ENCODE data around the gene GREB1.

GREB1 gene

DNA sequence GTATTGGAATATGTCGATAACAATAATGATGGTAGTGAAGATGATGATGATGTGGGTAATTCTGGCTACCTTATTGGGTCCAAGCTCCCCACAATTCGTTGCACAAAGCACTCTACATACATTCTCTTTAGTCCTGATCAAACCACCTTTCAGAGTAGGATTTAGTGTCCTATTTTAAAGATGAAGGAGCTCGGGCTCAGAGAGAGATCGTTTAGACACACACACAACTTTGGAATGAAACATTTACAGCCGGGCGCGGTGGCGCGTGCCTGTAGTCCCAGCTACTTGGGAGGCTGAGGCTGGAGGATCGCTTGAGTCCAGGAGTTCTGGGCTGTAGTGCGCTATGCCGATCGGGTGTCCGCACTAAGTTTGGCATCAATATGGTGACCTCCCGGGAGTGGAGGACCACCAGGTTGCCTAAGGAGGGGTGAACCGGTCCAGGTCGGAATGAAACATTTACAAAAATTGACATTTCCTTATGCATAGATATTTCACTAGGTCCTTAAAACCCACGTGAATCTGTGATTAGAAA lies 50.7 kb downstream of the GREB1 start:
- Histone ChIP-seq H3K4me3 (ENCODE audit: low read depth, low read length) (no peak overlapping the region), H3K27ac (ENCODE audit: extremely low read depth, low read depth, low read length) (no peak overlapping the region), H3K4me1 (ENCODE audit: control insufficient read depth, insufficient read depth, low read length) (peaks cover 3% of the 10 kb centered on the region), H3K9me3 (ENCODE audit: control insufficient read depth, insufficient read depth, low read depth, low read length) (no peaks in the 10 kb centered on the region), H3K36me3 (ENCODE audit: control insufficient read depth in 2 of 2, insufficient read depth in 1 of 2, low read length in 2 of 2) (no peaks in the 10 kb centered on the region)
- TF ChIP-seq ZNF747 (tag by site-specific recombination; IDR thresholded peaks at IDR 0.05) (no peak), ZNF354C (tag by site-specific recombination; IDR thresholded peaks at IDR 0.05; ENCODE audit: borderline replicate concordance, low read depth) (no peak), ZSCAN16 (tag by site-specific recombination; IDR thresholded peaks at IDR 0.05) (no peak), ZFP37 (tag by site-specific recombination; IDR thresholded peaks at IDR 0.05) (no peak), SALL2 (tag by site-specific recombination; IDR thresholded peaks at IDR 0.05; ENCODE audit: borderline replicate concordance) (no peak)
- TF ChIP-seq, protein P1, sequence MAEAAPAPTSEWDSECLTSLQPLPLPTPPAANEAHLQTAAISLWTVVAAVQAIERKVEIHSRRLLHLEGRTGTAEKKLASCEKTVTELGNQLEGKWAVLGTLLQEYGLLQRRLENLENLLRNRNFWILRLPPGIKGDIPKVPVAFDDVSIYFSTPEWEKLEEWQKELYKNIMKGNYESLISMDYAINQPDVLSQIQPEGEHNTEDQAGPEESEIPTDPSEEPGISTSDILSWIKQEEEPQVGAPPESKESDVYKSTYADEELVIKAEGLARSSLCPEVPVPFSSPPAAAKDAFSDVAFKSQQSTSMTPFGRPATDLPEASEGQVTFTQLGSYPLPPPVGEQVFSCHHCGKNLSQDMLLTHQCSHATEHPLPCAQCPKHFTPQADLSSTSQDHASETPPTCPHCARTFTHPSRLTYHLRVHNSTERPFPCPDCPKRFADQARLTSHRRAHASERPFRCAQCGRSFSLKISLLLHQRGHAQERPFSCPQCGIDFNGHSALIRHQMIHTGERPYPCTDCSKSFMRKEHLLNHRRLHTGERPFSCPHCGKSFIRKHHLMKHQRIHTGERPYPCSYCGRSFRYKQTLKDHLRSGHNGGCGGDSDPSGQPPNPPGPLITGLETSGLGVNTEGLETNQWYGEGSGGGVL (tag by site-specific recombination; IDR thresholded peaks at IDR 0.05) = no peak
- TF ChIP-seq, protein P2, sequence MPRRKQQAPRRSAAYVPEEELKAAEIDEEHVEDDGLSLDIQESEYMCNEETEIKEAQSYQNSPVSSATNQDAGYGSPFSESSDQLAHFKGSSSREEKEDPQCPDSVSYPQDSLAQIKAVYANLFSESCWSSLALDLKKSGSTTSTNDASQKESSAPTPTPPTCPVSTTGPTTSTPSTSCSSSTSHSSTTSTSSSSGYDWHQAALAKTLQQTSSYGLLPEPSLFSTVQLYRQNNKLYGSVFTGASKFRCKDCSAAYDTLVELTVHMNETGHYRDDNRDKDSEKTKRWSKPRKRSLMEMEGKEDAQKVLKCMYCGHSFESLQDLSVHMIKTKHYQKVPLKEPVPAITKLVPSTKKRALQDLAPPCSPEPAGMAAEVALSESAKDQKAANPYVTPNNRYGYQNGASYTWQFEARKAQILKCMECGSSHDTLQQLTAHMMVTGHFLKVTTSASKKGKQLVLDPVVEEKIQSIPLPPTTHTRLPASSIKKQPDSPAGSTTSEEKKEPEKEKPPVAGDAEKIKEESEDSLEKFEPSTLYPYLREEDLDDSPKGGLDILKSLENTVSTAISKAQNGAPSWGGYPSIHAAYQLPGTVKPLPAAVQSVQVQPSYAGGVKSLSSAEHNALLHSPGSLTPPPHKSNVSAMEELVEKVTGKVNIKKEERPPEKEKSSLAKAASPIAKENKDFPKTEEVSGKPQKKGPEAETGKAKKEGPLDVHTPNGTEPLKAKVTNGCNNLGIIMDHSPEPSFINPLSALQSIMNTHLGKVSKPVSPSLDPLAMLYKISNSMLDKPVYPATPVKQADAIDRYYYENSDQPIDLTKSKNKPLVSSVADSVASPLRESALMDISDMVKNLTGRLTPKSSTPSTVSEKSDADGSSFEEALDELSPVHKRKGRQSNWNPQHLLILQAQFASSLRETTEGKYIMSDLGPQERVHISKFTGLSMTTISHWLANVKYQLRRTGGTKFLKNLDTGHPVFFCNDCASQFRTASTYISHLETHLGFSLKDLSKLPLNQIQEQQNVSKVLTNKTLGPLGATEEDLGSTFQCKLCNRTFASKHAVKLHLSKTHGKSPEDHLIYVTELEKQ (tag by site-specific recombination; IDR thresholded peaks at IDR 0.05; ENCODE audit: borderline replicate concordance) = no peak
- ChIA-PET CTCF (interaction anchor here (0.6 to 11.6 kb wide), 64 partner anchors 9 to 937 kb away, joined by 3 to 282 read pairs (median 4); a partner anchor contains a TSS), POLR2A (interaction anchor here (0.5 to 1.0 kb wide), 2 partner anchors 430 to 452 kb away, joined by 3 to 5 read pairs; a partner anchor contains a TSS)

DNA sequence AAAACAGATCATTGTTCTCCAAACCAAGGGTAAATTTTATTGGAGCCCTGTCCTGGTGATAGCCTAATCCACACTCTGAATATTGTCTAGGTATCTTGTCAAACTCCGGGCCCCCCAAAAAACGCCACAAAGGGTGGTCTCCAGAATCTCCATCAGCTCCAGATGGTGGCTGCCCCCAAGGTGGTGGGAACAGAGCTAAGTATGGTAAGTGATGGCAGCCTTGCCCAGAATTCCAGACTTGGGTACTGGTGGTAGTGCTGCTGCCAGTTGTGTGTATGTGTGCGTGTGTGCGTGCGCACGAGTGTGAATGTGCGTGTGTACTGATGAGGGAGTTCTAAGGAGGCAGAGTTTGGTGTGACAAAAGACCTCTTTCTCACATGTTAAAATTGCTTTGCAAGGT lies 51.2 kb downstream of the GREB1 start:
- CTCF ChIA-PET = interaction anchor here (0.6 to 11.6 kb wide), 49 partner anchors 8 to 752 kb away, joined by 3 to 282 read pairs (median 4); a partner anchor contains a TSS
- Histone ChIP-seq H3K9me3 (ENCODE audit: control insufficient read depth, insufficient read depth, low read depth, low read length) (no peaks in the 10 kb centered on the region), H3K27ac (ENCODE audit: extremely low read depth, low read depth, low read length) (no peak overlapping the region), H3K4me1 (ENCODE audit: control insufficient read depth, insufficient read depth, low read length) (peaks cover 3% of the 10 kb centered on the region), H3K36me3 (ENCODE audit: control insufficient read depth in 2 of 2, insufficient read depth in 1 of 2, low read length in 2 of 2) (no peaks in the 10 kb centered on the region), H3K4me3 (ENCODE audit: low read depth, low read length) (no peak overlapping the region)
- POLR2A ChIA-PET = no interaction called here
- TF ChIP-seq SP2 (tag by site-specific recombination; IDR thresholded peaks at IDR 0.05) (no peak), ZNF549 (tag by site-specific recombination; IDR thresholded peaks at IDR 0.05) (no peak), WT1 (tag by site-specific recombination; IDR thresholded peaks at IDR 0.05) (no peak), ZNF266 (tag by site-specific recombination; IDR thresholded peaks at IDR 0.05; ENCODE audit: low read depth) (no peak), ZNF248 (tag by site-specific recombination; IDR thresholded peaks at IDR 0.05) (no peak), ZNF48 (tag by site-specific recombination; IDR thresholded peaks at IDR 0.05) (no peak), MZF1 (tag by site-specific recombination; IDR thresholded peaks at IDR 0.05; ENCODE audit: borderline replicate concordance) (no peak), ZSCAN23 (tag by site-specific recombination; IDR thresholded peaks at IDR 0.05) (no peak)
